GM12878 (cell line): Measurements from ENCODE around the gene PRG3. TPM values are rescaled to one million over a fixed set of nuclear protein-coding genes. Genes with fewer than 3 reads are reported as not detected.

Source experiments
- ATAC-seq: fragments of 200-7000 bp; cut with Tn5 transposase; 3 replicates; pipeline ENCODE4 v1.9.1; 2020; ENCODE audit warnings: mild to moderate bottlenecking, moderate library complexity
- BruUV-seq: library from RNA; stranded (reverse); fragments of 400-500 nt; replicated peaks from 2 replicates; lab custom pipeline; 2021; lab: Mats Ljungman, UMichigan
- CTCF ChIA-PET: fragments of 300-600 bp; sonication (Branson Sonifier 250); formaldehyde crosslinking; extraction: SDS; loops from one replicate; lab custom pipeline; 2021; ENCODE audit warnings: inconsistent platforms; lab: Yijun Ruan, JAX
- POLR2A ChIA-PET: fragments of 350-600 bp; formaldehyde crosslinking; extraction: SDS; loops from one replicate; lab custom pipeline; 2021; ENCODE audit warnings: inconsistent platforms; lab: Charles Lee
- RAD21 ChIA-PET: fragments of 300-600 bp; sonication (Branson Sonifier 250); formaldehyde crosslinking; loops from one replicate; lab custom pipeline; 2023; ENCODE audit warnings: antibody characterized with exemption; ENCODE audit not compliant: unreplicated experiment; lab: Charles Lee
- SMC1A ChIA-PET: fragments of 300-600 bp; sonication (Branson Sonifier 250); formaldehyde crosslinking; loops from one replicate; lab custom pipeline; 2023; ENCODE audit not compliant: unreplicated experiment, uncharacterized antibody; lab: Charles Lee
- DNase-seq: peaks from one replicate; pipeline ENCODE4 v3.0.0-alpha.2; 2011; ENCODE audit warnings: low read depth, low spot score
- FAIRE-seq: peaks from 3 replicates; lab custom pipeline; 2011; peaks lifted over from hg19 to GRCh38; lab: Jason Lieb, UNC
- H2AFZ ChIP-seq: 2 replicates; pipeline ENCODE4 v1.6.0; 2011; ENCODE audit warnings: low read depth, low read length, control low read depth; ENCODE audit not compliant: control insufficient read depth
- H3K27ac ChIP-seq: 2 replicates; pipeline ENCODE4 v1.5.1; 2011; ENCODE audit warnings: control low read depth; ENCODE audit not compliant: control insufficient read depth, insufficient read depth
- H3K27me3 ChIP-seq, 2 experiments: replicated peaks in 1 of 2; 2 replicates each; pipeline versions ENCODE4 v1.6.0 to v1.6.1; 2011; ENCODE audit warnings: low read length in 1 of 2; ENCODE audit not compliant: control insufficient read depth in 2 of 2, insufficient read depth in 2 of 2
- H3K36me3 ChIP-seq, 2 experiments: 2 replicates each; pipeline ENCODE4 v1.5.1; 2011; ENCODE audit warnings: low read length in 1 of 2; ENCODE audit not compliant: control insufficient read depth in 2 of 2, insufficient read depth in 2 of 2
- H3K4me1 ChIP-seq: 2 replicates; pipeline ENCODE4 v1.6.1; 2011; ENCODE audit warnings: mild to moderate bottlenecking, low read length, moderate library complexity, mixed read lengths; ENCODE audit not compliant: control insufficient read depth, insufficient read depth
- H3K4me2 ChIP-seq: 2 replicates; pipeline ENCODE4 v1.6.0; 2011; ENCODE audit warnings: control low read depth; ENCODE audit not compliant: control insufficient read depth, insufficient read depth
- H3K4me3 ChIP-seq: fragments of 200-600 bp; sonication (generic); 2 replicates; pipeline ENCODE4 v1.5.1; 2016
- H3K79me2 ChIP-seq: 2 replicates; pipeline ENCODE4 v1.6.0; 2011; ENCODE audit warnings: low read length; ENCODE audit not compliant: control insufficient read depth, insufficient read depth
- H3K9ac ChIP-seq: 2 replicates; pipeline ENCODE4 v1.8.0; 2011; ENCODE audit warnings: low read length, control low read depth, mixed read lengths; ENCODE audit not compliant: control insufficient read depth, insufficient read depth
- H3K9me3 ChIP-seq: replicated peaks from 3 replicates; pipeline ENCODE4 v1.5.1; 2011; ENCODE audit warnings: mild to moderate bottlenecking, low read length; ENCODE audit not compliant: control insufficient read depth, insufficient read depth
- H4K20me1 ChIP-seq: 2 replicates; pipeline ENCODE4 v1.6.0; 2011; ENCODE audit not compliant: control insufficient read depth, insufficient read depth
- CBX5 ChIP-seq: sonication (generic); IDR thresholded peaks from 2 replicates; pipeline ENCODE4 v1.6.1; 2016; ENCODE audit warnings: low read depth, moderate library complexity, mild to moderate bottlenecking, inconsistent platforms
- CTCF ChIP-seq, 3 experiments: IDR thresholded peaks in 2 of 3; conservative IDR thresholded peaks in 1 of 3; 2 replicates each; pipeline ENCODE4 v1.5.1; 2011; ENCODE audit warnings: low read depth in 3 of 3, low read length in 3 of 3, mild to moderate bottlenecking in 3 of 3, control low read depth in 2 of 3, moderate library complexity in 2 of 3, inconsistent platforms in 1 of 3, mixed read lengths in 1 of 3; ENCODE audit not compliant: control insufficient read depth in 2 of 3, insufficient read depth in 1 of 3; ENCODE audit errors: extremely low read depth in 1 of 3
- YY1 ChIP-seq: IDR thresholded peaks from 2 replicates; pipeline ENCODE4 v1.6.1; 2011; ENCODE audit warnings: low read depth, mild to moderate bottlenecking, low read length
- WGBS: methylation state at CpG from one replicate; pipeline ENCODE4 v1.1.6; 2016; ENCODE audit warnings: low lambda C conversion rate; ENCODE audit not compliant: insufficient replicate concordance, insufficient coverage; ENCODE audit errors: missing lambda C conversion rate; 5-methylcytosine and 5-hydroxymethylcytosine counted together
- in situ Hi-C: fragments of 300-500 bp; cut with MboI; formaldehyde crosslinking; loops from 9 replicates; pipeline ENCODE4 v1.14.3; 2018; ENCODE audit warnings: mixed read lengths
- intact Hi-C: fragments of 100-400 bp; cut with micrococcal nuclease; formaldehyde crosslinking; loops from one replicate; pipeline ENCODE4 v1.14.2; 2022; ENCODE audit not compliant: unreplicated experiment
- polyA plus RNA-seq, 11 experiments: library from polyadenylated mRNA; depleted of rRNA in 4 of 11; unstranded in 6 of 11; stranded (reverse) in 5 of 11; fragments of >200 nt; fragmentation: Nextera tagmentation in 4 of 11; fragmentation: Illumina TruSeq in 1 of 11; extraction: Ambion mirVana in 4 of 11; extraction: Trizol in 1 of 11; gene quantifications; 1 replicate in 1 of 11; 2 replicates in 10 of 11; pipeline versions ENCODE4 v1.2.1 to v1.2.3, GENCODE V29; 2011 to 2016; ENCODE audit warnings: inconsistent platforms in 2 of 11, missing spikeins in 2 of 11, low read depth in 1 of 11
- total RNA-seq, 4 experiments: library from RNA; depleted of rRNA in 3 of 4; stranded (reverse); fragments of >200 nt in 3 of 4; fragmentation: Illumina TruSeq in 1 of 4; extraction: Trizol in 1 of 4; gene quantifications; 2 replicates each; pipeline versions ENCODE4 v1.2.1 to v1.2.3, GENCODE V29; 2013 to 2021

Gene PRG3
- total and polyA plus RNA-seq, 10 of the 15 experiments (the other 5 are each of a cell fraction or from before 2014, with no cell fraction given), result not detected

DNA sequence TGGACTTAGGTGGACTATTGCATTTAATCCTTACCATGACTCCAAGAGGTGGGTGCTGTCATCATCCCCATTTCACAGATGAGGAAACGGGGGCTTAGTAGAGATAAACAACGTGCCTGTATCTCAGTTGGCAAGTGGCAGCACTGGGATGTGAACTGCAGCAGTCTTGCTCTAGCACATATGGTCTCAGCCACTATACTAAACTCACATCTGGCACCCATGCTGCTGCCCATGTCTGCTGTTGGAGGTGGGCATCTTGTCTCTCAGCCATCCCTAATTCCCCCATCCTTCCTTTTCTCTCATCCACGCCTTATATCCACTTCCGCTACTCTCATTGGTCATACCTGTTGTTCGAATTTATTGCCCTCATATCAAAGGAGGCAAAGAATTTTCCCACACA, 3.8 kb downstream of the PRG3 start:
- in situ Hi-C loops (no loop called here), intact Hi-C loops (no loop called here)
- Histone ChIP-seq H3K4me1 (no peaks in the 10 kb centered on the region), H3K4me3 (no peak overlapping the region), H3K9me3 (no peaks in the 10 kb centered on the region), H2AFZ (no peak overlapping the region), H3K27ac (no peak overlapping the region), H3K9ac (no peak overlapping the region), H3K27me3 (no peaks in the 10 kb centered on the region; a peak in 1 of 4 replicates), H4K20me1 (no peaks in the 10 kb centered on the region), H3K36me3 (no peaks in the 10 kb centered on the region), H3K4me2 (no peak overlapping the region), H3K79me2 (no peaks in the 10 kb centered on the region)
- FAIRE-seq, result no peak
- SMC1A ChIA-PET, result no interaction called here
- POLR2A ChIA-PET, result no interaction called here
- BruUV-seq, result no TSS peak
- DNase-seq, result no peak
- no peak for ATAC-seq
- TF ChIP-seq CBX5 (no peak), CTCF (IDR thresholded peaks at IDR 0.05 in 2 of 3, conservative IDR thresholded peaks at IDR 0.05 in 1 of 3; ENCODE audit: control insufficient read depth in 2 of 3, extremely low read depth in 1 of 3, insufficient read depth in 1 of 3, low read depth in 3 of 3, low read length in 3 of 3) (no peak), YY1 (no peak)
- 33% methylated on average over 5 of the region's 5 CpGs for WGBS
- RAD21 ChIA-PET, result no interaction called here
- CTCF ChIA-PET, result no interaction called here
